Muscle of leg (tissue), 11 donors: Measurements from ENCODE around the gene TRIM61. TPM values are rescaled to one million over a fixed set of nuclear protein-coding genes. Genes with fewer than 3 reads are reported as not detected.
"Not testable (repeated sequence)": the region's sequence is repeated elsewhere in the genome, so short reads cannot be mapped to it uniquely, and the experiment has no call there.

ENCODE experiments used
- DNase-seq: peaks from one replicate; pipeline ENCODE4 v3.0.0; 2013
- H3K27ac ChIP-seq: one replicate; pipeline ENCODE4 v1.5.1; 2013; ENCODE audit warnings: mild to moderate bottlenecking, low read length, control low read depth
- H3K27me3 ChIP-seq: one replicate; pipeline ENCODE4 v1.6.1; 2013; ENCODE audit warnings: low read length; ENCODE audit not compliant: control insufficient read depth, insufficient read depth
- H3K36me3 ChIP-seq: one replicate; pipeline ENCODE4 v1.6.1; 2013; ENCODE audit warnings: low read length; ENCODE audit not compliant: control insufficient read depth, insufficient read depth
- H3K4me1 ChIP-seq: one replicate; pipeline ENCODE4 v1.6.1; 2013; ENCODE audit warnings: low read length; ENCODE audit not compliant: control insufficient read depth, insufficient read depth
- H3K4me3 ChIP-seq: one replicate; pipeline ENCODE4 v1.5.1; 2013; ENCODE audit warnings: low read length, control low read depth
- H3K9me3 ChIP-seq: replicated peaks from 2 replicates; pipeline ENCODE4 v1.6.1; 2013; ENCODE audit warnings: low read depth, low read length; ENCODE audit not compliant: control insufficient read depth
- WGBS: methylation state at CpG from one replicate; pipeline ENCODE4 v1.1.5; 2013; ENCODE audit warnings: missing lambda C conversion rate; ENCODE audit not compliant: insufficient coverage; 5-methylcytosine and 5-hydroxymethylcytosine counted together
- polyA plus RNA-seq, 8 donors: library from polyadenylated mRNA; unstranded; fragments of 120-200 nt; gene quantifications; one replicate each; pipeline versions ENCODE4 v1.2.1 to v1.2.3, GENCODE V29; 2013; ENCODE audit warnings: inconsistent platforms in 1 of 8, low replicate concordance in 1 of 8; ENCODE audit not compliant: insufficient read length in 8 of 8, insufficient read depth in 1 of 8
- total RNA-seq: library from RNA; stranded (reverse); fragments of 120-200 nt; gene quantifications from one replicate; pipeline ENCODE4 v1.2.4, GENCODE V29; 2013

TRIM61 gene
- total and polyA plus RNA-seq, 9 donors = 1.9 to 4.6 (median 3.4) TPM

DNA sequence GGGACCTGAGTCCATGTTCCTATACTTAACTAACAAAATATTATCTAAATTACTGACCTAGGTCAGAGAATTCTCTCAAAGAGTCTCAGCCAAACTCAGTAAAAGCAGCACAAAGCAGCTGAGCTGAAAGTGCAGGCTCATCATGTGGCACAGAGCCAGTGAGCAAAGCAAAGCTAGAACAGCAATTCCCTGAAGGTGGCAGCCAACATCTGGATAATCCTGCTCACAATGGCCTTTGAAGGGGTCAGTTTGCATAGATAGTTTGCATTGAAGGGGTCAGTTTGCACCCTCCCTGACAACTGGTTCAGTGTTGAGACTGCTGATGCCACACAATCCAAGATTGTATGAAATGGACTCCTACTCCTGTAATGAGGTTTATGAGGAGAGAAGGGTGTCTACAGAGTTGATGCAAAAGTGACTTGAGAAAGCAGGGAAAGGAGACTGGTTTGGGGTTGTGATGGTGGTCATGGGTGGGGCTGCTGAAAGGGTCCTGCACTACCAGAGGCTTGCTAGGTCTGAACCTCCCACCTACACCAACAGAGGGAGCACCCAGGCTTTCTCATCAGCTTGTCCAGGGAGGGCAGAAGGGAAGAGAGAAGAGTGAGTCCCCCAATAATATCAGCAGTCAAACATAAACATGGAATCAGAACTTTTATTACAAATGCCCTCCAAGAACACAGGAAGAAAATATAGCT is 39.7 kb downstream of the TRIM61 start:
- H3K36me3 ChIP-seq = no peaks in the 10 kb centered on the region
- H3K27ac ChIP-seq = no peak overlapping the region
- H3K9me3 ChIP-seq = no peaks in the 10 kb centered on the region
- H3K4me1 ChIP-seq = peaks cover 4% of the 10 kb centered on the region
- H3K27me3 ChIP-seq = no peaks in the 10 kb centered on the region
- DNase-seq = peak; percentile 95
- no peak overlapping the region for H3K4me3 ChIP-seq

DNA sequence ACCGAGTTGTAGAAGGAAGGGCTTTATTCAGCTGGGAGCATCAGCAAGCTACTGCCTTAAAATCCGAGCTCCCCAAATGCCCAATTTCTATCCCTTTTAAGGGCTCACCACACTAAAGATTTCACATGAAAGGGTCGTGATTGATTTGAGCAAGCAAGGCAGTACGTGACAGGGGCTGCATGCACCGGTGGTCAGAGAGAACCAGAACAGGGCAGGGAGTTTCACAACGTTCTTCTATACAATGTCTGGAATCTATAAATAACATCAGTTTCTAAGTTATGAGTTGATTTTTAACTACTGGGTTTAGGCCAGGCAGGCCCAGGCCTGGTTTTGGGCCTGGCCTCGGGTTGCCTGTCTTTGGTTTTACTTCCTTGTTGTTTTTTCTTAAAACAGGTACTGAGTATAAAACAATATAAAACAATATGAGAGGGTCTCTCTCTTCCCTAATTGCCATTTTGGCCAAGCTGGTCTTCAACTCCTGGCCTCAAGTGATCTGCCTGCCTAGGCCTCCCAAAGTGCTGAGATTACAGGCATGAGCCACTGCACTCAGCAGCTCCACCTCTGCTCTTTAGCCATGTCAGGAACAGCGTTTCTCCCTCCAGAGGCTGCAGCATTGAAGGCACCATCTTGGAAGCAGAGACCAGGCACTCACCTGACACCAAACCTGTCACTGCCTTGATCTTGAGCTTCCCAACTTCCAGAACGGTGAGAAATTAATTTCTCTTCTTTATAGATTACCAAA is 41.4 kb downstream of the TRIM61 start:
- not testable (repeated sequence) for DNase-seq, H3K27ac ChIP-seq, H3K27me3 ChIP-seq, H3K36me3 ChIP-seq, H3K9me3 ChIP-seq, H3K4me3 ChIP-seq, H3K4me1 ChIP-seq
- 82% methylated on average over 1 of the region's 9 CpGs for WGBS

DNA sequence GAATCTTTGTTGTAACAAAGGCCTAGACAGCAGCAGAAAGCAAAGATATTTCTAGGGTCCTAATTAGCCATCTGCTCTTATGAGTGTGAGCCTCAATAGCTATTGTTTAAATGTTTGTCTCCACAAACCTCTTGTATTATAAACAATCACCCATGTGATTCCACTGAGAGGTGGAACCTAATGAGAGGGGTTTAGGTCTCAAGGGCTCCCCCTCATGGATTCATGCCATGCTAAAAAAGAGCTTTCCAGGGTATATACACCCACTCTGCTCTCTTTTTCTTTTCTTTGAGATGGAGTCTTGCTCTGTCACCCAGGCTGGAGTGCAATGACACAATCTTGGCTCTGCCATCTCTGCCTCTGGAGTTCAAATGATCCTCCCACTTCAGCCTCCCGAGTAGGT is 42.1 kb downstream of the TRIM61 start:
- Histone ChIP-seq H3K9me3 (no peaks in the 10 kb centered on the region), H3K4me1 (peaks cover 4% of the 10 kb centered on the region), H3K4me3 (no peak overlapping the region), H3K36me3 (no peaks in the 10 kb centered on the region), H3K27me3 (no peaks in the 10 kb centered on the region), H3K27ac (no peak overlapping the region)
- no CpG with 5 or more reads among the region's 1 CpG for WGBS
- no peak for DNase-seq

DNA sequence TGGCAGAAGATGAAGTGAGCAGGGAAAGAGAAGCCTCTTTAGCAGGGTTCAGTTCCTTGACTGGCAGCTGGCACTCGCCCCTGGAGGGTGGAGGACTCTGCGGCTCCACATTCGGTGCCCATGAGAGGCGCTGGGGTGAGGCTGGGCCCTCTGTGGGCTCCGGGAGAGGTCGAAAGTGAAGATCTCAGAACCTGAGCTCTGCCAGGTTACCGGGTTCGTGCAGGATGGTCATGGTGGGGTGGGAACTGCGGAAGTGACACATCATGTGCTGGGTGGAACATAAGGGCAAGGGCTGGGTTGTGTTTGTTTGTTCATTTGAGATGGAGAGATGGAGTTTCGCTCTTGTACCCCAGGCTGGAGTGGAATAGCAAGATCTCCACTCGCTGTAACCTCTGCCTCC is 44.2 kb downstream of the TRIM61 start:
- no peak overlapping the region for H3K4me3 ChIP-seq
- no peaks in the 10 kb centered on the region for H3K9me3 ChIP-seq
- no peak overlapping the region for H3K27ac ChIP-seq
- DNase-seq = no peak
- H3K36me3 ChIP-seq = no peaks in the 10 kb centered on the region
- 92% methylated on average over 10 of the region's 11 CpGs for WGBS
- H3K27me3 ChIP-seq = no peaks in the 10 kb centered on the region
- H3K4me1 ChIP-seq = peaks cover 4% of the 10 kb centered on the region

DNA sequence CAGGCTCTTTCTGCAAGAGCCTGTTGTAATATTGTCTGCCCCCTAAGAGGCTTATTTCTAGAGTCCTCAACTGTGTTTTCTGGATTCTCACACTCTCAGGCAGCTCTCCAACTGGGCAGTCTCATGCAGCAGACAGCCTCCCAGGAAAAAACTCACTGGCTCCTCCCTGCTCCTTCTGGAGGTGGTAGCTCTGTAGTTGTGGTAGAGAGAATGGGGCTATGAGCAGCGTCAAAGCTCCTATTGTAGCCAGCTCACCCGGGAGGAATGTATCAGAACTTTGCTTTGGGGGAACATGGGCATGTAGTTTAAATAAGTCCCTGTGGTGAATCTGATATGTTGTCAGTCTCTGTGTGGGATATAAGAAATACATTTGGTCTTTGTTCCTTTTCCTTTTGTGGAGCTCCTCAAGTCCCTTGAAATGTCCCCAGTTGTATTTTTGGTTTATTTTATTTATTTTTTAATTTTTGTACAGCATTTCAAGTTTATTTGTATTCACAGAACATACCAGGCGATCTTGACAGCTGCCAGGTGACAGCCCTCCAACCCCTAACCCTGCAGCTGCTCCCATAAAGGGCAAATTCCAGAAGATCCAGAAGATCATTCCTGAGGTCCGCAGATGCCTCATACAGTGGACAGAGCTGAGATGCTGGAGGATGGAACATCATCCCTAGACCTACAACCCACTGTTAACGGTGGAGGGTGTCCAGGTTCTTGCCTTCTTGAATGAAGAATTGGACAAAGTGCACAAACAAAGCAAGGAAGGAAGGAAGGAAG is 45.7 kb downstream of the TRIM61 start:
- H3K27ac ChIP-seq = no peak overlapping the region
- no peak overlapping the region for H3K4me3 ChIP-seq
- H3K4me1 ChIP-seq = no peaks in the 10 kb centered on the region
- no peaks in the 10 kb centered on the region for H3K9me3 ChIP-seq
- no peaks in the 10 kb centered on the region for H3K36me3 ChIP-seq
- H3K27me3 ChIP-seq = no peaks in the 10 kb centered on the region
- no peak for DNase-seq
- 93% methylated on average over 2 of the region's 5 CpGs for WGBS

DNA sequence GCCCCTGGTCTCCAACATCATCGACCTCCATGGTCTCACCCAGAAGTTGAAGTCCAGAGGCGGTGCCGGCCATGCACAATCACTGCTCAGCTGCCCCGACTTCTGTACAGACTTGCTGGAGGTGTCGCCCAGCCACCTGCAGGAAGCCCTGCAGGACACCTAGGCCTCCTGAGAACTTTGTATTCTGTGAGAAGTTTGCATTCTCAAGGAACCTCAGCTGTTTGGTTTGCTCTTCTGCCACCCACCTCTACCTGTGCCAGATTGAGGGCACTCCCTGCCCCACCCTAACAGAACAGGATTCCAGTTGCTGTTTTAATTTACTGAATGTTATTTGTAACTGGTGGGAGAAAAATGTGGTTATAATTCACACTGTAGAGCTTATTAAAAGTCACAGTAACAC is 46.8 kb downstream of the TRIM61 start:
- no peak overlapping the region for H3K4me3 ChIP-seq
- H3K36me3 ChIP-seq = no peaks in the 10 kb centered on the region
- H3K9me3 ChIP-seq = no peaks in the 10 kb centered on the region
- H3K4me1 ChIP-seq = no peaks in the 10 kb centered on the region
- no peak overlapping the region for H3K27ac ChIP-seq
- no peak for DNase-seq
- 92% methylated on average over 5 of the region's 5 CpGs for WGBS
- H3K27me3 ChIP-seq = no peaks in the 10 kb centered on the region

DNA sequence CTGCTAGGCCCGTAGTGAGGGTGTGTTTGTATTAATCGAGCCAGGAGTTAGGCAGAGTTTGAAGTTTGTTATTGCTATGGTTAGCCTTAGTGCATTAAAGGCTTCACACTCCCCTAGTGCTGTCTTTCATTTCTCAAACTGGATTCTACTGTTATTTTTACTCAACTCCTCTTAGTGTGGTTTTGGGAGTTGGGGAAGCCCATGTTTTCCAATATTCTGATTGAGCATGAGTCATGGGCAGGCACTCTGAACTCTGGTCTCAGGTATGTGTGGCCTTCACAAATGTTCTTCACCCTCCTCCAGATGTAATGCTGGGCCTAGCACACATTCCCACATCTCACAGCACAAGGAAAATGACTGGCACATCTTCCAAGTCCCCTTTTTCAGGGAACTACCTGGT is 50.4 kb downstream of the TRIM61 start:
- not testable (repeated sequence) for H3K4me3 ChIP-seq, H3K36me3 ChIP-seq, H3K27me3 ChIP-seq, H3K27ac ChIP-seq, H3K4me1 ChIP-seq, DNase-seq, H3K9me3 ChIP-seq
- WGBS = no CpG with 5 or more reads among the region's 2 CpGs

DNA sequence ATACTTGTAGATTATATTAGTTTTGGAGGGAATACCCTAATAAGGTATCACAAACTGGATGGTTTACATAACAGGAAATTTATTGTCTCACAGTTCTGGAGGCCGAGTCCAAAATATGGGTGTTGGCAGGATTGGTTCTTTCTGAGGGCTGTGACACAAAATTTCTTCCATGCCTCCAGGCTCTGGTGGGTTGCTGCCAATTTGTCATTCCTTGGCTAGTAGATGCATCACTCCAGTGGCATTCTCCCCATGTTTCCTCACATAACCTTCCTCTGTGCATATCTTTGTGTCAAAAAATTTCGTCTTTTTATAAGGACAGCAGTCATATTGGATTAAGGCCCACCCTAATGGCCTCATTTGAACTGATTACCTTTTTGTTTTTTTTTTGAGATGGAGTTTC is 51.2 kb downstream of the TRIM61 start:
- Histone ChIP-seq H3K36me3 (no peaks in the 10 kb centered on the region), H3K9me3 (no peaks in the 10 kb centered on the region), H3K27ac (no peak overlapping the region), H3K4me1 (no peaks in the 10 kb centered on the region), H3K4me3 (no peak overlapping the region), H3K27me3 (no peaks in the 10 kb centered on the region)
- WGBS = no CpG with 5 or more reads among the region's 2 CpGs
- no peak for DNase-seq

DNA sequence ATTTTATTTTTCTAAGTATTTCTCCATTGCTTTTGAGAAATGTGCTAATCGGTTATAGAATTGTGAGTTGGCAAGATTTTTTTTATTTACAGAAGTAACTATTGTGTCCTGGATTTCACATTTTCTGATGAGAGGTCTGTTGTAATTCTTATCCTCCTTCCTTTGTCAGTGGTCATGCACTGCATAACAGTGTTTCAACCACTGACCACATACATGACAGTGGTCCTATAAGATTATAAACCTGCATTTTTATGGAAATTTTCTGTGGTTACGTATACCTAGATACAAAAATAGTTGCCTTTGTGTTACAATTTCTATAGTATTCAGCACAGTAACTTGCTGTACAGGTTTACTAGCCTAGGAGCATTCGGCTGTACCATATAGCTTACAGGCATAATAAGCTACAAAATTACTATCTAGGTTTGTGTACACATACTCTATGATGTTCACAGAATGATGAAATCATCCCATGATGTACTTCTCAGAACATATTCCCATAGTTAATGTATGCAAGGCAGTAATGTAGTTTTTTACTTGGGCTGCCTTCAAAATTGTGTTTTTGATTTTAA is 52.7 kb downstream of the TRIM61 start:
- DNase-seq = no peak
- Histone ChIP-seq H3K36me3 (no peaks in the 10 kb centered on the region), H3K4me3 (no peak overlapping the region)

DNA sequence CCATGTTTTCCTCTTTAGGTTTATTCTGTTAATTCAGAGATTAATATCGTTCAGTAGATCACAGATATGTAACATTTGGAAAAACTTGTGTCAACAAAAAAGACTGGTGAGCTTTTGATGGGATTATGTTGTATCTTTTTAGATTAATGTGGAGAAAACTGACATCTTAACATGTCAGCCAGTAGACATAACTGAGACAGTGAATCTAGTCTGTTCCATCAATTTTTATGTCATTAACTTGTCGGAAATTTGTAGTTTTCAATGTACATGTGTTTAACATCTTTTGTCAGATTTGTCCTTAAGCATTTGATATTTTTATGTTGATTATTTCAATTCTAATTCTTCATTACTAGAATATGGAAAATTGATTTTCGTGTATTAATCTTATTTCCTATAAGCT is 58.5 kb downstream of the TRIM61 start:
- Histone ChIP-seq H3K36me3 (no peaks in the 10 kb centered on the region), H3K27ac (no peak overlapping the region), H3K4me1 (no peaks in the 10 kb centered on the region), H3K4me3 (no peak overlapping the region), H3K27me3 (no peaks in the 10 kb centered on the region), H3K9me3 (no peaks in the 10 kb centered on the region)
- no peak for DNase-seq
- no CpG with 5 or more reads among the region's 3 CpGs for WGBS

More for the DNA sequence above, 52.7 kb downstream of the TRIM61 start:
- no peaks in the 10 kb centered on the region for H3K9me3 ChIP-seq
- H3K4me1 ChIP-seq = no peaks in the 10 kb centered on the region
- H3K27ac ChIP-seq = no peak overlapping the region
- no peaks in the 10 kb centered on the region for H3K27me3 ChIP-seq
- no CpG with 5 or more reads among the region's 3 CpGs for WGBS
